H1 (cell line): Measurements from ENCODE around the gene APP. TPM values are rescaled to one million over a fixed set of nuclear protein-coding genes. Genes with fewer than 3 reads are reported as not detected.

Source experiments
- RFX5 ChIP-seq: IDR thresholded peaks from 2 replicates; pipeline ENCODE4 v1.6.1; 2011; ENCODE audit warnings: low read depth, low read length, improper control_type of control experiment, borderline replicate concordance
- polyA plus RNA-seq, 7 experiments: library from polyadenylated mRNA; depleted of rRNA in 3 of 7; stranded (reverse) in 5 of 7; unstranded in 2 of 7; fragments of >200 nt in 5 of 7; fragments of 200-250 nt in 2 of 7; gene quantifications; 1 replicate in 5 of 7; 2 replicates in 1 of 7; 4 replicates in 1 of 7; pipeline versions ENCODE4 v1.2.1 to v1.2.3, GENCODE V29; 2011 to 2013; ENCODE audit warnings: missing spikeins in 2 of 7, mixed read lengths in 2 of 7
- total RNA-seq: library from RNA; stranded (reverse); fragmentation: NEBNext Ultra II Directional; extraction: Animal tissue kit (Norgen Biotek cat#: 25700); gene quantifications from 2 replicates; pipeline ENCODE4 v1.2.1, GENCODE V29; 2021

APP gene
- total and polyA plus RNA-seq, 2 of the 8 experiments (the other 6 are each of a cell fraction or from before 2014, with no cell fraction given) = 375 to 551 TPM

DNA sequence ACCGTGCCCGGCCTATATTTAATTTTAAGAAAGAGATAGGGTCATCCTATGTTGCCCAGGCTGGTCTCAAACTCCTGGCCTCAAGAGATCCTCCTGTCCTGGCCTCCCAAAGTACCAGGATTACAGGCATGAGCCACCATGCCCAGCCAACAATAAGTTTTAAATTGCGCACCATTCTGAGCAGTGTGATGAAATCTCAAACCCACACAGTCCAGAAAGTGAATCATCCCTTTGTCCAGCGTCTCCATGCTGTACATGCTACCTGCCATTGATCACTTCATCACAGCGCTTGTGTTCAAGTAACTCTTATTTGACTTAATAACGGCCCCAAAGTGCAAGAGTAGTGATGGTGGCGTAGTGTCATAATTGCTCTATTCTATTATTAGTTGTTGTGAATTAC lies 75.4 kb downstream of the APP start (continued):
- no peak for TF ChIP-seq RFX5
- TF ChIP-seq, all 59 proteins: peak for 0
